Right atrium auricular region (tissue), 2 donors: ENCODE measurements around the gene BORCS8. TPM values are rescaled to one million over a fixed set of nuclear protein-coding genes. Genes with fewer than 3 reads are reported as not detected.

Experiments
- DNase-seq: peaks from one replicate; pipeline ENCODE4 v3.0.0-alpha.2; 2019; ENCODE audit warnings: low spot score
- H3K27ac ChIP-seq, 2 donors: fragments of 200-600 bp; sonication (generic); 1 replicate in 1 of 2; 2 replicates in 1 of 2; pipeline ENCODE4 v1.5.1; 2016 to 2019
- H3K27me3 ChIP-seq, 2 donors: fragments of 200-600 bp; sonication (generic); one replicate each; pipeline versions ENCODE4 v1.5.1 to v1.6.0; 2017 to 2019
- H3K36me3 ChIP-seq: fragments of 200-600 bp; sonication (generic); one replicate; pipeline ENCODE4 v1.5.1; 2016
- H3K4me1 ChIP-seq, 2 donors: fragments of 200-600 bp; sonication (generic); one replicate each; pipeline versions ENCODE4 v1.5.1 to v1.6.0; 2017 to 2019
- H3K4me3 ChIP-seq, 2 donors: fragments of 200-600 bp; sonication (generic); 1 replicate in 1 of 2; 2 replicates in 1 of 2; pipeline ENCODE4 v1.5.1; 2017 to 2019; ENCODE audit warnings: mild to moderate bottlenecking in 1 of 2, moderate library complexity in 1 of 2
- H3K9me3 ChIP-seq, 2 donors: fragments of 200-600 bp; sonication (generic); one replicate each; pipeline ENCODE4 v1.5.1; 2019
- CTCF ChIP-seq, 2 donors: fragments of 200-600 bp; sonication (generic); IDR thresholded peaks; one replicate each; pipeline ENCODE4 v1.5.1; 2019; ENCODE audit warnings: antibody characterized with exemption in 2 of 2
- total RNA-seq, 2 donors: library from RNA; depleted of rRNA; stranded (reverse); fragments of >200 nt; gene quantifications; one replicate each; pipeline ENCODE4 v1.1.0, GENCODE V29; 2016

The BORCS8 gene
- total RNA-seq, 2 donors from 2014 or later = 16.5 to 20.0 TPM

DNA sequence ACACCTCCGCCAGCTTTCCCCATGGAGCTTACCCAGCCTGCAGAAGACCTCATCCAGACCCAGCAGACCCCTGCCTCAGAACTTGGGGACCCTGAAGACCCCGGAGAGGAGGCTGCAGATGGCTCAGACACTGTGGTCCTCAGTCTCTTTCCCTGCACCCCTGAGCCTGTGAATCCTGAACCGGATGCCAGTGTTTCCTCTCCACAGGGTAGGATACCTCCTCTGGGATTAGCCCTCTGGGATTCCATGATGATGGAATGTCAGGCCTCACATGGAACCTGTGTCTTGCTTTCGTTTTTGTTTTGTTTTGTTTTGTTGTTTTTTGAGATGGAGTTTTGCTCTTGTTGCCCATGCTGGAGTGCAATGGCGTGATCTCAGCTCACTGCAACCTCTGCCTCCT, 2.0 kb upstream of the BORCS8 start:
- Histone ChIP-seq H3K9me3 (no peaks in the 10 kb centered on the region), H3K36me3 (peaks cover 21% of the 10 kb centered on the region), H3K4me1 (peaks cover 0 to 48% of the 10 kb centered on the region in 2 donors), H3K27me3 (no peaks in the 10 kb centered on the region), H3K4me3 (peak overlapping the region in 1 of 2 donors; percentile 3), H3K27ac (no peak overlapping the region)
- no peak for DNase-seq
- TF ChIP-seq CTCF (IDR thresholded peaks at IDR 0.05) = no peak

- peaks cover 0 to 53% of the 10 kb centered on the region in 2 donors for H3K4me1 ChIP-seq
- no peak for TF ChIP-seq CTCF (IDR thresholded peaks at IDR 0.05)
- no peak for DNase-seq
These were observed 1.0 kb upstream of the BORCS8 start for GRCh38 chr19:19192910-19193423.

GRCh38 chr19:19191768-19192077, 229 bp downstream of the BORCS8 start:
- Histone ChIP-seq H3K27ac (peak overlapping the region; percentile 99 to 100), H3K4me1 (peaks cover 0 to 53% of the 10 kb centered on the region in 2 donors), H3K4me3 (peak overlapping the region; percentile 61 to 95), H3K27me3 (no peaks in the 10 kb centered on the region), H3K9me3 (no peaks in the 10 kb centered on the region), H3K36me3 (peaks cover 10% of the 10 kb centered on the region)
- DNase-seq = no peak
- TF ChIP-seq CTCF (IDR thresholded peaks at IDR 0.05) = no peak

More at GRCh38 chr19:19192910-19193423, 1.0 kb upstream of the BORCS8 start:
- H3K27ac ChIP-seq = peak overlapping the region; percentile 99 to 100
- no peaks in the 10 kb centered on the region for H3K27me3 ChIP-seq
- no peaks in the 10 kb centered on the region for H3K9me3 ChIP-seq
- H3K36me3 ChIP-seq = peaks cover 13% of the 10 kb centered on the region
- peak overlapping the region; percentile 61 to 95 for H3K4me3 ChIP-seq

DNA sequence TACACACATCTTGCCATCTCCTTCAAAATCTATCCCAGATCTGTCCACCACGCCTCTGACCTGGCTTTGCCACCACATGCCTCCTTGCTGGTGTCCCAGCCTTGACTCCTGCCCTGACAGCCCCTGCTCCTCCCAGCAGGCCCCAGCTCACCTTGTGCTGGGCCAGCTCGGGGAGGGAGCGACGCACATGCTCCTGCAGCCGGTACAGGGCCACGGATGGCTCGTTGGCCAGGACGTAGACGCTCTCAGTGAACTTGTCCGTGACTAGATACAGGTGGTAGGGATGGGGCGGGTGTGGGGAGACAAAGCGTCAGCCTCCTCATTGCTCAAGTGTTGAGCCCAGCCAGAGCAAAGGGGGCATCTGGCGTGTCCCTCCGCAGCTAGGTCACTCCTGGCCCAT, 5.2 kb downstream of the BORCS8 start:
- H3K27me3 ChIP-seq = no peaks in the 10 kb centered on the region
- DNase-seq = no peak

GRCh38 chr19:19185853-19186740, 5.9 kb downstream of the BORCS8 start:
- H3K27me3 ChIP-seq = no peaks in the 10 kb centered on the region
- H3K4me3 ChIP-seq = no peak overlapping the region
- peak; percentile 12 to 52 for TF ChIP-seq CTCF (IDR thresholded peaks at IDR 0.05)
- H3K27ac ChIP-seq = no peak overlapping the region
- H3K9me3 ChIP-seq = no peaks in the 10 kb centered on the region
- H3K4me1 ChIP-seq = peaks cover 0 to 27% of the 10 kb centered on the region in 2 donors
- DNase-seq = no peak
- peaks cover 12% of the 10 kb centered on the region for H3K36me3 ChIP-seq

More for the DNA sequence above, 5.2 kb downstream of the BORCS8 start:
- Histone ChIP-seq H3K27ac (no peak overlapping the region), H3K4me1 (peaks cover 0 to 31% of the 10 kb centered on the region in 2 donors), H3K36me3 (peaks cover 5% of the 10 kb centered on the region), H3K9me3 (no peaks in the 10 kb centered on the region), H3K4me3 (no peak overlapping the region)
- no peak for TF ChIP-seq CTCF (IDR thresholded peaks at IDR 0.05)
